ENCODE measurements around the gene KIF18A.

The KIF18A gene

GRCh38 chr11:28049338-28050216 is 58.4 kb downstream of the KIF18A start:
- in situ Hi-C loops (cut with HindIII; ENCODE audit: low sequenced_read_pairs), result no loop called here

GRCh38 chr11:28048812-28049211 is 59.1 kb downstream of the KIF18A start:
- in situ Hi-C loops (cut with HindIII; ENCODE audit: low sequenced_read_pairs), result no loop called here

DNA sequence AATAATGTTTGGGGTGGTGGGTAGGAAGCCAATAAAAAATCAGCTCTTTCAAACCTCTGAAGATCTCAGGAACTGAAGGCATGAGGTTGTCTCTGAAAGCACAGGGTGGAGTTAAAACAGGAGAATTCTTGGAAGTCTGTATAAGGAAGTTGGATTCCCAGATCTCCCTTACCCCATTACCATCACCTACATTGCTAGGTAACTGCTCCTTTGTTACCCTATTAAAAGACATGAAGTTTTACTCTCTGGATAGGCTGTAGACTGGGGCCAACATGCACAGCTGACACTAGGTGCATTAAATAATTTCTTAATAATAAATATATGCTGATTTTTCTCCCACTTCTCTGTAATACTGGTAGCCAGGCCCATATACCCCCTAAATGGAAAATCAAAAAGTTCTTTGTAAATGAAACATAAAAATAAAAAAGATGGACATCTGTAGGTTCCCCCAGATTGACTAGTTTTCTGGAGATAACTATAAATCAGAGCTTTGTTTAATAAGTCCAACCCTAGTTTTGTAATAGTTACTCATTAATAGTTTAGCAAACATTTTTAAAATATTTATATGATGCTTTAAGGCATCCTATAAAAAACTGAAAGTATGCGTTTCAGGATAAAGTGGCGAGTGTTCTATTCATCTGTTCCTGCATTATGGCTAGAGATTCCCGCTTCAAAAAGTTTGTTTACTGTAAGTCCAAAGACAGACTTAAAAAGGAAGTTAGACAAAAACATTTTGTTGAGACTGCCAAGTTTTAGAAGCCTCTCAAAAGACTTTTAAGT is 63.8 kb downstream of the KIF18A start:
- in situ Hi-C loops (cut with HindIII; ENCODE audit: low sequenced_read_pairs), result no loop called here

DNA sequence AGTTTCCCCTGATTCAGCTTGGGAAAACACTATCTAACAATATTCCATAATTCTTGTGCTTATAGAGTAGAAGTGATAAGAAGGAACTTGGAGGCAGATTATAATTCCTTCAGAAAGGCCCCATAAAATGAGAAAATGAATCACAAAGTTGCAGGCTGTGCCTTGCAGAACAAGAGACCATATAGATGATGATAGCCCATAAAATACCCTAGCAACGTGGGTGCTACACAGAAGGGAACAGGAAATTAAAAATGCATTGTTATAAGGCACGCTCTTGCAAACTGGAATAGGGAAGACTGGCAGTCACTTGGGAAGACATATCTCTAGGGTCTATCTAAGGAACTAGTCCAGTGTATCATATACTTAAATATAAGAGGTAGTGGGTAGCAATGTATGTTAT is 67.6 kb downstream of the KIF18A start:
- in situ Hi-C loops (cut with HindIII; ENCODE audit: low sequenced_read_pairs), result no loop called here

DNA sequence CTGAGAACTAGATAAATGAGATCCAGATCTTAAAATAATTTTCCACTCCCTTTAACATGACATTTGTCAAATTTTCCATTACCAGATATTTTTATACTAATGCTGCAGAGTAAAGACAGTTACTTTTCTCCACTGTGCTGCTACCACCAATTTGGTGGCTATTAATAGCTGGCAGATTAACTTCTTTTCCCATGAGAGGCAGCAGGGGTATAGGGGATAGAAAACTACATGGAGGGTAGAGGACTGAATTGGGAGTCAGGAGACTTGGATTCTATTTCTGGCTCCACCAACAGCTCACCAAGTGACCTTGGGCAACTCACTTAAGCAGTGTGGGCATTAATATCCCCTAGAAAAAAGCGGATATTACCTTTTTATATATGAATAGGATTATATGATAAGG is 69.2 kb downstream of the KIF18A start:
- in situ Hi-C loops (cut with HindIII; ENCODE audit: low sequenced_read_pairs), result no loop called here

GRCh38 chr11:28026634-28027290 is 81.2 kb downstream of the KIF18A start:
- in situ Hi-C loops (cut with HindIII; ENCODE audit: low sequenced_read_pairs), result no loop called here

GRCh38 chr11:28017816-28018215 is 90.1 kb downstream of the KIF18A start:
- in situ Hi-C loops (cut with HindIII; ENCODE audit: low sequenced_read_pairs), result no loop called here

DNA sequence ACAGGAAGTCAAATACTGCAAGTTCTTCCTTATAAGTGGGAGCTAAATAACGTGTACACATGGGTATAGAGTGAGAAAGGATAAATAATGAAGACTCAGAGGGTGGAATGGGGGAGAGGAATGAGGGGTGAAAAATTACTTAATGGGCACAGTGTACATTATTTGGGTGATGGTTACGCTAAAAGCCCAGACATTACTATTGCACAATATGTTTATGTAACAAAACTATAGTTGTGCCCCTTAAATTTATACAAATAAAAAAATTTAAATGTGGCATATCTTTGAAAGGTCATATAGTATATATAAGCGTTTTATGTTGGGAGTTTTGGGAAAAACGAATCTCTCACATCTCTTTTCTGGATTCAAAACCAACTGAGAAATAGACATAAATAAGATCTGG is 96.1 kb downstream of the KIF18A start:
- in situ Hi-C loops (cut with HindIII; ENCODE audit: low sequenced_read_pairs), result no loop called here

GRCh38 chr11:28009996-28010395 is 98.0 kb downstream of the KIF18A start:
- in situ Hi-C loops (cut with HindIII; ENCODE audit: low sequenced_read_pairs), result no loop called here

GRCh38 chr11:28009388-28009787 is 98.6 kb downstream of the KIF18A start:
- in situ Hi-C loops (cut with HindIII; ENCODE audit: low sequenced_read_pairs), result no loop called here

DNA sequence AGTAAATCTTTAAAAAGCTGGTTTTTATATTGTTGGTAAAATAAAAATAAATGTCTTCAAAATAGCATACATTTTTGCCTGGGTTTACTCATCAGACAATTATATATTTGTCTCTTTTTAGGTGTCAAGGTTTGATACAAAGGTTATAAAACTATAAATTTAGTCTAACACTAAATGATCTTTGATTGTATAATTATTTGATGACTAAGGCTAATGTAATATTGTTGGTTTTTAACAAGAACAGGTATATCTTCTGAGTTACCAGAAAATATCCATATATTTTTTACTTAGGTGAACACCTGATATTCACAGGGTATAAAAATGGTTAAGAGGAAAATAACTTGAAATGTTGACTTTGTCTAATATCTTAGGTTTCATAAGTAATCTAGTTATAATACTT is 104.3 kb downstream of the KIF18A start:
- in situ Hi-C loops (cut with HindIII; ENCODE audit: low sequenced_read_pairs), result no loop called here

GRCh38 chr11:27998552-27998951 is 109.4 kb downstream of the KIF18A start:
- in situ Hi-C loops (cut with HindIII; ENCODE audit: low sequenced_read_pairs), result no loop called here

- in situ Hi-C loops (cut with HindIII; ENCODE audit: low sequenced_read_pairs), result no loop called here
Measured at GRCh38 chr11:27997344-27997743, 110.6 kb downstream of the KIF18A start.

- in situ Hi-C loops (cut with HindIII; ENCODE audit: low sequenced_read_pairs), result no loop called here
Measured at GRCh38 chr11:27996066-27996465, 111.9 kb downstream of the KIF18A start.

DNA sequence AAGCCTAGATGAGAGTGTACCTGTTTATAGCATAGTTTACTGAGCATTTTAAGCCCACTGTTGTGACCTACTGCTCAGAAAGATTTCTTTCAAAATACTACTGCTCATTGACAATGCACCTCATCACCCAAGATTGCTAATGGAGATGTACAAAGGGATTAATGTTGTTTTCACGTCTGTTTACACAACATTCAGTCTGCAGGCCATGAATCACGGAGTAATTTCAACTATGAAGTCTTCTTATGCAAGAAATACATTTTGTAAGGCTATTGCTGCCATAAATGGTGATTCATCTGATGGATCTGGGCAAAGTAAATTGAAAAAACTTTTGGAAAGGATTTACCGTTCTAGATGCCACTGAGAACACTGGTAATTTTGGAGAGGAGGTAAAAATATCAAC is 112.9 kb downstream of the KIF18A start:
- in situ Hi-C loops (cut with HindIII; ENCODE audit: low sequenced_read_pairs), result no loop called here

DNA sequence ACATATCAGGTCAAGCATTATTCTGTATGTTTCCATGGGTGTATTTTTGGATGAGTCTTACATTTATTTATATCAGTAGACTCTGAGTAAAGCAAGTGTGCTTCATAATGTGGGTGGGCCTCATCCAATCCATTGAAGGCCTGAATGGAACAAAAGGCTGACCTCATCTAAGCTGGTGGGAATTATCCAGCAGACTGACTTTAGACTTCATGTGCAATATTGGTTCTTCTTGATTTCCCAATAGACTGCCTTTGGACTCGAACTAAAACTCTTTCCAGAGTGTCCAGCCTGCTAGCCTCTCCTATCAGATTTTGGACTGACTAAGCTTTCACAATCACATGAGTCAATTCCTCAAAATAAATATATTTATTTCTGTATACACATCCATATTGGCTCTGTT is 116.2 kb downstream of the KIF18A start:
- in situ Hi-C loops (cut with HindIII; ENCODE audit: low sequenced_read_pairs), result no loop called here

- in situ Hi-C loops (cut with HindIII; ENCODE audit: low sequenced_read_pairs), result loop anchor here (5.0 kb wide), 1 partner anchor 70 kb away; no protein-coding TSS in a partner anchor
Measured at GRCh38 chr11:27977527-27977926, 130.4 kb downstream of the KIF18A start.

DNA sequence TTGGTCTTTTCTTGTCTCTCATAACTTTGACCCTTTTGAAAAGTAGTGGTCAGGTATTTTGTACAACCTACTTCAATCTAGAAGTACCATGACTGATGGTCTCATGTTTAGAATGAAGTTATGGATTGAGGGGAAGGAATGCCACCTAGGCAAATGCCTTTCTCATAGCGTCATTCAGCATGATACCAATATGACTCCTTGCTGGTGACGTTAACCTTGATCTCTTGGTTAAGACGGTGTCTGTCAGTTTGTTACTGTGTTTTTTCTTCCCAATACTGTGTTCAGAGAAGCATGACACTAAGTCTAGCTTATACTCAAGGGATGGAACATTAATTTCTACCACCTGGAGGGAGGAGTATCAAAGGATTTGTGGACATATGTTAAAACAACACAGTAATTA is 130.9 kb downstream of the KIF18A start:
- in situ Hi-C loops (cut with HindIII; ENCODE audit: low sequenced_read_pairs), result loop anchor here (5.0 kb wide), 1 partner anchor 70 kb away; no protein-coding TSS in a partner anchor

GRCh38 chr11:27976262-27976661 is 131.7 kb downstream of the KIF18A start:
- in situ Hi-C loops (cut with HindIII; ENCODE audit: low sequenced_read_pairs), result loop anchor here (5.0 kb wide), 1 partner anchor 69 kb away; no protein-coding TSS in a partner anchor

GRCh38 chr11:27973851-27974536 is 134.0 kb downstream of the KIF18A start:
- in situ Hi-C loops (cut with HindIII; ENCODE audit: low sequenced_read_pairs), result no loop called here

Data from endothelial cell of hepatic sinusoid (primary cell).